ENCODE measurements around the gene STMND1.

STMND1 gene

GRCh38 chr6:17172836-17173470, 71.1 kb downstream of the STMND1 start:
- TF ChIP-seq SUZ12 (IDR thresholded peaks at IDR 0.05; ENCODE audit: extremely low read depth, insufficient read depth, insufficient read length): no peak
- TF ChIP-seq ZNF274 (IDR thresholded peaks at IDR 0.05; ENCODE audit: low read depth, low read length): no peak
- no peak for TF ChIP-seq YY1 (IDR thresholded peaks at IDR 0.05; ENCODE audit: insufficient read depth, insufficient read length)
- Histone ChIP-seq H3K9me3 (ENCODE audit: insufficient read depth, low read length) (no peaks in the 10 kb centered on the region), H3K27me3 (ENCODE audit: insufficient read depth, insufficient read length) (no peaks in the 10 kb centered on the region), H3K4me3 (ENCODE audit: insufficient read length, low read depth) (no peak overlapping the region), H3K36me3 (ENCODE audit: insufficient read depth, insufficient read length, low read length) (no peaks in the 10 kb centered on the region), H3K9ac (ENCODE audit: insufficient read length, low read depth) (no peak overlapping the region), H3K4me1 (ENCODE audit: insufficient read depth, insufficient read length) (no peaks in the 10 kb centered on the region)
- no peak for DNase-seq (ENCODE audit: low read depth, low spot score)

DNA sequence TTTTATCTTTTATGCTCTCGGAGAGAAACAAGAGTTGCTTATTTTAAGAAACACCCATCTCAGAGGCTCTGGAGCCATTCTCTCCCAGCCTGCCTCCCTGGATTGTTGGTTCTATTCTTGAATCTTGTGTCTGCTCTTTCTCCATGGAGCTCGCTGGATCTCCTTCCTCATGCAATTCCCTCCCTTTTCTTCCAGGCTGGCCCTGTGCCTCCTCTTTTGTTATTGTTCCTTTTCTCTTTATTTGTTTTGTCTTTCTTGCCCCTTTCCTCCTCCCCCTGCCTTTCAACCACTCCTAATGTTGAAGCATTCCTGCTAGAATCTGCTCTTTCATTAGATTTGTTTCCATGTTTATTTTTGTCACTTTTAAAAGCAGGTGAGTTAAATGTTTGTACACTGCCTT, 76.5 kb downstream of the STMND1 start:
- no peak overlapping the region for H3K9ac ChIP-seq (ENCODE audit: insufficient read length, low read depth)
- no peak overlapping the region for H3K4me3 ChIP-seq (ENCODE audit: insufficient read length, low read depth)
- no peaks in the 10 kb centered on the region for H3K36me3 ChIP-seq (ENCODE audit: insufficient read depth, insufficient read length, low read length)
- TF ChIP-seq SUZ12 (IDR thresholded peaks at IDR 0.05; ENCODE audit: extremely low read depth, insufficient read depth, insufficient read length): no peak
- H3K9me3 ChIP-seq (ENCODE audit: insufficient read depth, low read length): peaks cover 16% of the 10 kb centered on the region; the same call in 1 of the 2 replicates
- no peak for DNase-seq (ENCODE audit: low read depth, low spot score)
- no peaks in the 10 kb centered on the region for H3K4me1 ChIP-seq (ENCODE audit: insufficient read depth, insufficient read length)
- no peaks in the 10 kb centered on the region for H3K27me3 ChIP-seq (ENCODE audit: insufficient read depth, insufficient read length)

GRCh38 chr6:17178754-17179529, 77.1 kb downstream of the STMND1 start:
- H3K4me1 ChIP-seq (ENCODE audit: insufficient read depth, insufficient read length): no peaks in the 10 kb centered on the region
- H3K4me3 ChIP-seq (ENCODE audit: insufficient read length, low read depth): no peak overlapping the region
- H3K27me3 ChIP-seq (ENCODE audit: insufficient read depth, insufficient read length): no peaks in the 10 kb centered on the region
- TF ChIP-seq ZNF274 (IDR thresholded peaks at IDR 0.05; ENCODE audit: low read depth, low read length) (no peak), SUZ12 (IDR thresholded peaks at IDR 0.05; ENCODE audit: extremely low read depth, insufficient read depth, insufficient read length) (no peak), YY1 (IDR thresholded peaks at IDR 0.05; ENCODE audit: insufficient read depth, insufficient read length) (no peak)
- H3K36me3 ChIP-seq (ENCODE audit: insufficient read depth, insufficient read length, low read length): no peaks in the 10 kb centered on the region
- no peak overlapping the region for H3K9ac ChIP-seq (ENCODE audit: insufficient read length, low read depth)
- no peak for DNase-seq (ENCODE audit: low read depth, low spot score)
- peaks cover 16% of the 10 kb centered on the region; the same call in 1 of the 2 replicates for H3K9me3 ChIP-seq (ENCODE audit: insufficient read depth, low read length)

- Histone ChIP-seq H3K4me3 (ENCODE audit: insufficient read length, low read depth) (no peak overlapping the region), H3K4me1 (ENCODE audit: insufficient read depth, insufficient read length) (no peaks in the 10 kb centered on the region), H3K9me3 (ENCODE audit: insufficient read depth, low read length) (peaks cover 16% of the 10 kb centered on the region; the same call in 1 of the 2 replicates), H3K27me3 (ENCODE audit: insufficient read depth, insufficient read length) (no peaks in the 10 kb centered on the region), H3K9ac (ENCODE audit: insufficient read length, low read depth) (no peak overlapping the region), H3K36me3 (ENCODE audit: insufficient read depth, insufficient read length, low read length) (no peaks in the 10 kb centered on the region)
- TF ChIP-seq SUZ12 (IDR thresholded peaks at IDR 0.05; ENCODE audit: extremely low read depth, insufficient read depth, insufficient read length) (no peak), ZNF274 (IDR thresholded peaks at IDR 0.05; ENCODE audit: low read depth, low read length) (no peak), YY1 (IDR thresholded peaks at IDR 0.05; ENCODE audit: insufficient read depth, insufficient read length) (no peak)
- DNase-seq (ENCODE audit: low read depth, low spot score): no peak
These were observed 77.8 kb downstream of the STMND1 start for GRCh38 chr6:17179530-17180073.

Measured in NT2/D1 (cell line).